Measurements from ENCODE around the gene C10orf90.

The C10orf90 gene

GRCh38 chr10:126701526-126701925, 31.0 kb upstream of the C10orf90 start:
- Histone ChIP-seq H3K27me3 (no peaks in the 10 kb centered on the region), H4K20me1 (no peaks in the 10 kb centered on the region), H3K9me3 (replicated peaks in 1 of 11) (no peaks in the 10 kb centered on the region), H3K4me1 (0 out of 20 replicates have a peak, but pooled peaks cover 0 to 3% (median 0%) of the 10 kb centered on the region in 10 experiments), H3K36me3 (no peaks in the 10 kb centered on the region), H3K4me3 (no peak overlapping the region), H3K4me2 (no peak overlapping the region), H3K27ac (no peak overlapping the region), H3K9ac (no peak overlapping the region)
- no peak for TF ChIP-seq Cebpa-rat (IDR thresholded peaks at IDR 0.05)

GRCh38 chr10:126696684-126697083, 26.2 kb upstream of the C10orf90 start:
- H4K20me1 ChIP-seq, result no peaks in the 10 kb centered on the region
- H3K27ac ChIP-seq, result no peak overlapping the region
- H3K27me3 ChIP-seq, result no peaks in the 10 kb centered on the region
- no peaks in the 10 kb centered on the region for H3K4me1 ChIP-seq
- no peak overlapping the region for H3K4me2 ChIP-seq
- no peak for TF ChIP-seq Cebpa-rat (IDR thresholded peaks at IDR 0.05)
- H3K9ac ChIP-seq, result no peak overlapping the region
- H3K9me3 ChIP-seq (replicated peaks in 1 of 11), result peaks cover 4 to 19% (median 12%) of the 10 kb centered on the region in 11 experiments; a peak in 14 of 22 replicates
- no peak overlapping the region for H3K4me3 ChIP-seq
- no peaks in the 10 kb centered on the region for H3K36me3 ChIP-seq

DNA sequence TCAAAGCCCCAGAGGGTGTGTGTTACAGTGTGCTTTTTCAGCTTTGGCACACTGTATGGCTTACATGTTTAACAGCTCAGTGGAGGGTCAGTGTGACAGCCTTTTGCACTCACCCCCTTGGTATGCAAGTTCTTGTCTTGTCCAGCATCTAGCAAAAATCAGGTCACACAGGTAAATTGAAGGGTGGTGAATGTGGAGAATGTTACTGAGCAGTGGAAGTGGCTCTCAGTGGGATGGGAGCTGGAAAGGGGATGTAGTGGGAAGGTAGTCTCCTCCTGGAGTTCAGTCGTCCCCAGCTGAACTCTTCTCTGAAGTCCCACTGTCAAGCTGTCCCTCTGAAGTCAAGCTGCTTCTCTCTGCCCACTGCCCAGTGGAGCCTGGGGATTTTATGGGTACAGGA, 21.0 kb upstream of the C10orf90 start:
- H3K9ac ChIP-seq, result no peak overlapping the region
- TF ChIP-seq Cebpa-rat (IDR thresholded peaks at IDR 0.05), result no peak
- no peaks in the 10 kb centered on the region for H3K36me3 ChIP-seq
- no peak overlapping the region for H3K27ac ChIP-seq
- H3K27me3 ChIP-seq, result no peaks in the 10 kb centered on the region
- H3K4me2 ChIP-seq, result no peak overlapping the region
- no peak overlapping the region for H3K4me3 ChIP-seq
- no peaks in the 10 kb centered on the region for H4K20me1 ChIP-seq
- peaks cover 4 to 22% (median 15%) of the 10 kb centered on the region in 11 experiments; a peak in 15 of 22 replicates for H3K9me3 ChIP-seq (replicated peaks in 1 of 11)
- no peaks in the 10 kb centered on the region for H3K4me1 ChIP-seq

GRCh38 chr10:126690534-126690933, 20.0 kb upstream of the C10orf90 start:
- Histone ChIP-seq H3K9me3 (replicated peaks in 1 of 11) (peaks cover 4 to 22% (median 15%) of the 10 kb centered on the region in 11 experiments; a peak in 15 of 22 replicates), H3K36me3 (no peaks in the 10 kb centered on the region), H3K4me3 (no peak overlapping the region), H3K4me2 (no peak overlapping the region), H3K27ac (no peak overlapping the region), H3K9ac (no peak overlapping the region), H3K4me1 (no peaks in the 10 kb centered on the region), H3K27me3 (no peaks in the 10 kb centered on the region), H4K20me1 (no peaks in the 10 kb centered on the region)
- no peak for TF ChIP-seq Cebpa-rat (IDR thresholded peaks at IDR 0.05)

DNA sequence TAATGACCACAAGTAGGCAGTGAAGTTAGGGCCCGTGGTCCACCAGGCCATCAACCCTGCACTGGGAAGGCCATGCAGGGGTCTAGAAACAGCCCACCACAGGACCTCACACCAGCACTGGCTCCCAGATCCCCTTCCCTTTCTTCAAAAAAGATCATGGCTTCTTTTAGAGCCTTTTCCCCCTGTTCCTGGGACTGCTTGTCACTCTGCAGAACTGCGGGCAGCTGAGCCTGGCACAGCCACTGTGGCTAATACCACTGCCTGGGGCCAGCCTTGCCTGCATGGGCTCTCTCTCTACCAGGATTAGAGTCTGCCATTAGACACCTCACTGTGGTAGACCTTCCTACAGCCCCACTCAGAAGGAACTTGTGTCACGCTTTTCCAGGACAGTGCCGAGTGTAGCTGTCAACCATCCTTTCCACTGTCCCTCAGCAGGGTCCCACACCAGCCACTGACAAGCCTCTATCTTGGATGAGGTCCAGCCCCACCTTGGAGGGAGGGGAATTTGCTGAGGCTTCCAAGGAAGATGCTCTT, 19.0 kb upstream of the C10orf90 start:
- Histone ChIP-seq H3K4me1 (no peaks in the 10 kb centered on the region), H3K4me3 (no peak overlapping the region), H3K27ac (no peak overlapping the region), H3K4me2 (no peak overlapping the region), H3K9me3 (replicated peaks in 1 of 11) (peaks cover 0 to 12% (median 6%) of the 10 kb centered on the region in 11 experiments; a peak in 14 of 22 replicates), H3K9ac (no peak overlapping the region), H3K36me3 (no peaks in the 10 kb centered on the region), H3K27me3 (no peaks in the 10 kb centered on the region), H4K20me1 (no peaks in the 10 kb centered on the region)
- TF ChIP-seq Cebpa-rat (IDR thresholded peaks at IDR 0.05), result no peak

- no peak for TF ChIP-seq Cebpa-rat (IDR thresholded peaks at IDR 0.05)
- Histone ChIP-seq H3K4me1 (no peaks in the 10 kb centered on the region), H3K9me3 (replicated peaks in 1 of 11) (peaks cover 0 to 6% (median 0%) of the 10 kb centered on the region in 11 experiments; a peak in 3 of 22 replicates), H3K4me2 (no peak overlapping the region), H3K27me3 (no peaks in the 10 kb centered on the region), H3K4me3 (no peak overlapping the region), H4K20me1 (no peaks in the 10 kb centered on the region), H3K36me3 (no peaks in the 10 kb centered on the region), H3K9ac (no peak overlapping the region), H3K27ac (no peak overlapping the region)
Observed at GRCh38 chr10:126687121-126687606, 16.7 kb upstream of the C10orf90 start.

DNA sequence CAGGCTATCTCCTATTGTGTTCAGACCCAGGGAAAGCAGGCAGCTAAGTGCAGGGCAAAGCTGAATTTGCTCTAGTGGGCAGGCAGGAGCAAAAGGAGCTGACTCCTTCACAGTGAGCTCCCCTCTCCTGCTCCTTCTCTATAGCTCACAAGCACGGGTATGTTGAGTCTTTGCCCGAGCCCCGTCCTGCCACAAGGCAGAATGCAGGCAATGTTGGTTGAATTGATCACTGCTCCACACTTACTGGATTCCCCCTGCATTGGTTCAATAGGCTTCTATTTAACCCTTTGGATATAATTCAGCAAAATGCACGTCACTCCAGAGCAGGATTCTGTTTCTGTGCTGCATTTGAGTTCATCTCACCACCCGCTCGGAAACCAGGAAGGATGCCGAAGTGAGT, 16.2 kb upstream of the C10orf90 start:
- H3K27ac ChIP-seq, result no peak overlapping the region
- no peak overlapping the region for H3K4me2 ChIP-seq
- peaks cover 0 to 6% (median 0%) of the 10 kb centered on the region in 11 experiments; a peak in 3 of 22 replicates for H3K9me3 ChIP-seq (replicated peaks in 1 of 11)
- H3K4me3 ChIP-seq, result no peak overlapping the region
- H3K4me1 ChIP-seq, result no peaks in the 10 kb centered on the region
- no peak overlapping the region for H3K9ac ChIP-seq
- no peak for TF ChIP-seq Cebpa-rat (IDR thresholded peaks at IDR 0.05)
- H3K27me3 ChIP-seq, result no peaks in the 10 kb centered on the region
- no peaks in the 10 kb centered on the region for H4K20me1 ChIP-seq
- no peaks in the 10 kb centered on the region for H3K36me3 ChIP-seq

GRCh38 chr10:126686268-126686667, 15.8 kb upstream of the C10orf90 start:
- Histone ChIP-seq H3K27me3 (no peaks in the 10 kb centered on the region), H3K4me3 (no peak overlapping the region), H3K9me3 (replicated peaks in 1 of 11) (peaks cover 0 to 3% (median 0%) of the 10 kb centered on the region in 11 experiments; a peak in 3 of 22 replicates), H3K36me3 (no peaks in the 10 kb centered on the region), H4K20me1 (no peaks in the 10 kb centered on the region), H3K4me2 (no peak overlapping the region), H3K27ac (no peak overlapping the region), H3K9ac (no peak overlapping the region), H3K4me1 (no peaks in the 10 kb centered on the region)
- TF ChIP-seq Cebpa-rat (IDR thresholded peaks at IDR 0.05), result no peak

GRCh38 chr10:126685756-126686155, 15.3 kb upstream of the C10orf90 start:
- no peaks in the 10 kb centered on the region for H3K4me1 ChIP-seq
- TF ChIP-seq Cebpa-rat (IDR thresholded peaks at IDR 0.05), result no peak
- no peak overlapping the region for H3K27ac ChIP-seq
- no peaks in the 10 kb centered on the region for H3K9me3 ChIP-seq (replicated peaks in 1 of 11)
- no peaks in the 10 kb centered on the region for H4K20me1 ChIP-seq
- H3K9ac ChIP-seq, result no peak overlapping the region
- H3K4me3 ChIP-seq, result no peak overlapping the region
- no peak overlapping the region for H3K4me2 ChIP-seq
- no peaks in the 10 kb centered on the region for H3K27me3 ChIP-seq
- H3K36me3 ChIP-seq, result no peaks in the 10 kb centered on the region

DNA sequence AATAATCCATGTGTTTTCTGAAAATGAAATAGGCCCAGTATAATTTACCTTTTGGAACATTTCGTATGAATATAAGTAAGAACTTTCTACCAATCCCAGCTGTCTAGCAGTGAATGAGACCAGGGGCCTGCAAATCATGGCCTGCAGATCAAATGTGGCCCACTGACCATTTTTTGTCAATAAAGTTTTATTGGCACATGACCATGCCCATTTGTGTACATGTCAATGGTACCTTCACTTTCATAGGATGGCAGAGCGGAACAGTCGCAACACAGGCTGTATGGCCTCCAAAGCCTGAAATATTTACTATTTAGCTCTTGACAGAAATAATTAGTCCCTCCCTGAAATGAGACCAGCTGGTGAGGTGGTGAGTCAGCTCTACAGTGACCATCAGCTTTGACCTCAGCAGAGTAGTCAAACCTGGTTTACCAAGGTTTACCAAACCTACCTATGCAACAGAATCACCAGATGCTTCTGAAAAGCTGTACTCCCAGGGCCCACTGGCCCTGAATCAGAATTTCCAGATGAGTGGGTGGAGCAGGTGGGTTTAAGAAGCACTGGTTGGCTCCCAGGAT, 13.8 kb upstream of the C10orf90 start:
- no peaks in the 10 kb centered on the region for H3K27me3 ChIP-seq
- H3K27ac ChIP-seq, result no peak overlapping the region
- no peaks in the 10 kb centered on the region for H4K20me1 ChIP-seq
- no peaks in the 10 kb centered on the region for H3K36me3 ChIP-seq
- no peaks in the 10 kb centered on the region for H3K9me3 ChIP-seq (replicated peaks in 1 of 11)
- no peaks in the 10 kb centered on the region for H3K4me1 ChIP-seq
- no peak for TF ChIP-seq Cebpa-rat (IDR thresholded peaks at IDR 0.05)
- no peak overlapping the region for H3K9ac ChIP-seq
- no peak overlapping the region for H3K4me3 ChIP-seq
- no peak overlapping the region for H3K4me2 ChIP-seq
